ENCODE results near the gene ISOC2.

GRCh38 chr19:55439052-55439451 lies 22.4 kb downstream of the ISOC2 start:
- no peak for TF ChIP-seq POLR2A (IDR thresholded peaks at IDR 0.05)
- TF ChIP-seq CTCF (IDR thresholded peaks at IDR 0.05): no peak

All from right lobe of liver (tissue), 4 donors.